K562 (cell line): ENCODE measurements around the gene NUP205. TPM values are rescaled to one million over a fixed set of nuclear protein-coding genes. Genes with fewer than 3 reads are reported as not detected.

Experiments used
- FOXJ2 ChIP-seq: fragments of 200-800 bp; sonication (Bioruptor generic); IDR thresholded peaks from 2 replicates; pipeline ENCODE4 v1.6.1; 2016; ENCODE audit warnings: missing genetic modification characterization, missing compliant biosample characterization
- HDAC3 ChIP-seq: fragments of 450-650 bp; IDR thresholded peaks from 2 replicates; pipeline ENCODE4 v1.6.1; 2018; ENCODE audit warnings: borderline replicate concordance, mild to moderate bottlenecking, moderate library complexity; ENCODE audit not compliant: partially characterized antibody
- HNRNPK ChIP-seq: fragments of 200-400 bp; formaldehyde crosslinking; IDR thresholded peaks from one replicate; pipeline ENCODE4 v1.6.1; 2018; ENCODE audit warnings: mild to moderate bottlenecking, low read depth, low read length; ENCODE audit not compliant: poor library complexity, severe bottlenecking
- KDM2B ChIP-seq: fragments of 250-450 bp; sonication (Bioruptor Pico); IDR thresholded peaks from 2 replicates; pipeline ENCODE4 v1.8.0; 2021; ENCODE audit warnings: mild to moderate bottlenecking, moderate library complexity
- NFIX ChIP-seq: fragments of 250-450 bp; sonication (Bioruptor Pico); IDR thresholded peaks from 2 replicates; pipeline ENCODE4 v1.4.0; 2020; ENCODE audit warnings: low read depth, mild to moderate bottlenecking, moderate library complexity
- STAT5A ChIP-seq: IDR thresholded peaks from 2 replicates; pipeline ENCODE4 v1.6.1; 2012; ENCODE audit warnings: low read length, inconsistent platforms, borderline replicate concordance
- ZNF695 ChIP-seq: fragments of 450-650 bp; formaldehyde crosslinking; IDR thresholded peaks from 2 replicates; pipeline ENCODE4 v1.4.0; 2020; ENCODE audit warnings: mild to moderate bottlenecking, moderate library complexity
- polyA plus RNA-seq, 8 experiments: library from polyadenylated mRNA; depleted of rRNA in 4 of 8; stranded (reverse) in 5 of 8; unstranded in 3 of 8; fragments of >200 nt; fragmentation: Nextera tagmentation in 2 of 8; fragmentation: Illumina TruSeq in 1 of 8; extraction: Ambion mirVana in 2 of 8; extraction: Trizol in 1 of 8; gene quantifications; 2 replicates each; pipeline versions ENCODE4 v1.2.1 to v1.2.3, GENCODE V29; 2011 to 2014; ENCODE audit warnings: inconsistent platforms in 1 of 8, missing spikeins in 1 of 8
- total RNA-seq, 7 experiments: library from RNA; depleted of rRNA in 6 of 7; stranded (reverse); fragments of >200 nt in 6 of 7; fragmentation: Illumina TruSeq in 2 of 7; extraction: Trizol in 2 of 7; gene quantifications; 2 replicates each; pipeline versions ENCODE4 v1.2.1 to v1.2.3, GENCODE V29; 2011 to 2021; ENCODE audit warnings: low replicate concordance in 1 of 7
- TF ChIP-seq, protein P1 (sequence below): fragments of 450-650 bp; IDR thresholded peaks from 2 replicates; pipeline ENCODE4 v1.6.1; 2017; ENCODE audit warnings: antibody characterized with exemption, mild to moderate bottlenecking
- TF ChIP-seq, protein P2 (sequence below): IDR thresholded peaks from 3 replicates; pipeline ENCODE4 v1.6.1; 2011; ENCODE audit warnings: borderline replicate concordance, mild to moderate bottlenecking, moderate library complexity; ENCODE audit not compliant: insufficient read length; ENCODE audit errors: extremely low read depth

The NUP205 gene
- total and polyA plus RNA-seq, 9 of the 15 experiments (the other 6 are each of a cell fraction or from before 2014, with no cell fraction given) = 101 to 282 (median 193) TPM

DNA sequence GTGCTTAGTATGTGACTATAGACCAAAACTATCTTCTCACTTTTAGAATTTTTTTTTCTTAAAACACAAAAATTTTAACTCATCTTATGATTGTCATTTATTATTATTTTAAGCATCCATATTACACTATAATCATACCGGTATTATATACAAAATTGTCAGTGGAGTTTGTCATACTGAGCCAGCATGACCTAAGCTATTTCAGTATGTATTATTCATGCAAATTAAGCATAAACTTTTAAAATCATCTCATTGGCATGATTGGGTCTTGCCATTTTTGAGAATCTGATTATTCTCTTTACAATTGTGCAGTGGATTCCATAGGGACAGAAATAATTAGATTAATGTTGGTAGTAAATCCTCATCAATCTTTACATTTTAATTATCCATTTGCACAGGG lies 58.4 kb downstream of the NUP205 start (continued):
- TF ChIP-seq, protein P1, sequence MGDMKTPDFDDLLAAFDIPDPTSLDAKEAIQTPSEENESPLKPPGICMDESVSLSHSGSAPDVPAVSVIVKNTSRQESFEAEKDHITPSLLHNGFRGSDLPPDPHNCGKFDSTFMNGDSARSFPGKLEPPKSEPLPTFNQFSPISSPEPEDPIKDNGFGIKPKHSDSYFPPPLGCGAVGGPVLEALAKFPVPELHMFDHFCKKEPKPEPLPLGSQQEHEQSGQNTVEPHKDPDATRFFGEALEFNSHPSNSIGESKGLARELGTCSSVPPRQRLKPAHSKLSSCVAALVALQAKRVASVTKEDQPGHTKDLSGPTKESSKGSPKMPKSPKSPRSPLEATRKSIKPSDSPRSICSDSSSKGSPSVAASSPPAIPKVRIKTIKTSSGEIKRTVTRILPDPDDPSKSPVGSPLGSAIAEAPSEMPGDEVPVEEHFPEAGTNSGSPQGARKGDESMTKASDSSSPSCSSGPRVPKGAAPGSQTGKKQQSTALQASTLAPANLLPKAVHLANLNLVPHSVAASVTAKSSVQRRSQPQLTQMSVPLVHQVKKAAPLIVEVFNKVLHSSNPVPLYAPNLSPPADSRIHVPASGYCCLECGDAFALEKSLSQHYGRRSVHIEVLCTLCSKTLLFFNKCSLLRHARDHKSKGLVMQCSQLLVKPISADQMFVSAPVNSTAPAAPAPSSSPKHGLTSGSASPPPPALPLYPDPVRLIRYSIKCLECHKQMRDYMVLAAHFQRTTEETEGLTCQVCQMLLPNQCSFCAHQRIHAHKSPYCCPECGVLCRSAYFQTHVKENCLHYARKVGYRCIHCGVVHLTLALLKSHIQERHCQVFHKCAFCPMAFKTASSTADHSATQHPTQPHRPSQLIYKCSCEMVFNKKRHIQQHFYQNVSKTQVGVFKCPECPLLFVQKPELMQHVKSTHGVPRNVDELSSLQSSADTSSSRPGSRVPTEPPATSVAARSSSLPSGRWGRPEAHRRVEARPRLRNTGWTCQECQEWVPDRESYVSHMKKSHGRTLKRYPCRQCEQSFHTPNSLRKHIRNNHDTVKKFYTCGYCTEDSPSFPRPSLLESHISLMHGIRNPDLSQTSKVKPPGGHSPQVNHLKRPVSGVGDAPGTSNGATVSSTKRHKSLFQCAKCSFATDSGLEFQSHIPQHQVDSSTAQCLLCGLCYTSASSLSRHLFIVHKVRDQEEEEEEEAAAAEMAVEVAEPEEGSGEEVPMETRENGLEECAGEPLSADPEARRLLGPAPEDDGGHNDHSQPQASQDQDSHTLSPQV = no peak
- TF ChIP-seq, protein P2, sequence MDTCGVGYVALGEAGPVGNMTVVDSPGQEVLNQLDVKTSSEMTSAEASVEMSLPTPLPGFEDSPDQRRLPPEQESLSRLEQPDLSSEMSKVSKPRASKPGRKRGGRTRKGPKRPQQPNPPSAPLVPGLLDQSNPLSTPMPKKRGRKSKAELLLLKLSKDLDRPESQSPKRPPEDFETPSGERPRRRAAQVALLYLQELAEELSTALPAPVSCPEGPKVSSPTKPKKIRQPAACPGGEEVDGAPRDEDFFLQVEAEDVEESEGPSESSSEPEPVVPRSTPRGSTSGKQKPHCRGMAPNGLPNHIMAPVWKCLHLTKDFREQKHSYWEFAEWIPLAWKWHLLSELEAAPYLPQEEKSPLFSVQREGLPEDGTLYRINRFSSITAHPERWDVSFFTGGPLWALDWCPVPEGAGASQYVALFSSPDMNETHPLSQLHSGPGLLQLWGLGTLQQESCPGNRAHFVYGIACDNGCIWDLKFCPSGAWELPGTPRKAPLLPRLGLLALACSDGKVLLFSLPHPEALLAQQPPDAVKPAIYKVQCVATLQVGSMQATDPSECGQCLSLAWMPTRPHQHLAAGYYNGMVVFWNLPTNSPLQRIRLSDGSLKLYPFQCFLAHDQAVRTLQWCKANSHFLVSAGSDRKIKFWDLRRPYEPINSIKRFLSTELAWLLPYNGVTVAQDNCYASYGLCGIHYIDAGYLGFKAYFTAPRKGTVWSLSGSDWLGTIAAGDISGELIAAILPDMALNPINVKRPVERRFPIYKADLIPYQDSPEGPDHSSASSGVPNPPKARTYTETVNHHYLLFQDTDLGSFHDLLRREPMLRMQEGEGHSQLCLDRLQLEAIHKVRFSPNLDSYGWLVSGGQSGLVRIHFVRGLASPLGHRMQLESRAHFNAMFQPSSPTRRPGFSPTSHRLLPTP = no peak
- TF ChIP-seq ZNF695 (CRISPR knock-in tag) = no peak
- TF ChIP-seq HNRNPK = no peak
- no peak for TF ChIP-seq HDAC3
- TF ChIP-seq STAT5A = no peak
- no peak for TF ChIP-seq KDM2B (CRISPR knock-in tag)
- TF ChIP-seq NFIX (CRISPR knock-in tag) = no peak
- no peak for TF ChIP-seq FOXJ2
